Neural cell (in vitro differentiated cells): Measurements from ENCODE around the gene TMEM89. TPM values are rescaled to one million over a fixed set of nuclear protein-coding genes. Genes with fewer than 3 reads are reported as not detected.

Experiments used
- H2AFZ ChIP-seq: fragments of 200-600, 300-800 bp; sonication (generic), shearing (Covaris generic); 2 replicates; pipeline ENCODE4 v1.6.0; 2014; ENCODE audit warnings: low read depth, mild to moderate bottlenecking, antibody characterized with exemption, low read length, moderate library complexity
- H3F3A ChIP-seq: fragments of 200-600 bp; shearing (Covaris generic); 2 replicates; pipeline ENCODE4 v1.6.1; 2016; ENCODE audit warnings: mild to moderate bottlenecking, moderate library complexity, mixed read lengths, antibody characterized with exemption, low read length; ENCODE audit not compliant: insufficient read depth, poor library complexity, severe bottlenecking
- H3K27ac ChIP-seq: fragments of 200-600, 300-800 bp; sonication (generic), shearing (Covaris generic); 2 replicates; pipeline ENCODE4 v1.5.1; 2014; ENCODE audit warnings: mild to moderate bottlenecking, low read length, moderate library complexity
- H3K27me3 ChIP-seq: fragments of 300-800, 200-600 bp; sonication (generic), shearing (Covaris generic); 2 replicates; pipeline ENCODE4 v1.6.0; 2014; ENCODE audit warnings: mild to moderate bottlenecking, low read depth, low read length, moderate library complexity; ENCODE audit not compliant: insufficient read depth
- H3K36me3 ChIP-seq: fragments of 300-800, 200-600 bp; sonication (generic), shearing (Covaris generic); 2 replicates; pipeline ENCODE4 v1.5.1; 2014; ENCODE audit warnings: mild to moderate bottlenecking, antibody characterized with exemption, low read length, moderate library complexity; ENCODE audit not compliant: insufficient read depth
- H3K4me2 ChIP-seq: fragments of 300-800, 200-600 bp; sonication (generic), shearing (Covaris generic); 2 replicates; pipeline ENCODE4 v1.6.0; 2014; ENCODE audit warnings: mild to moderate bottlenecking, low read length
- H3K4me3 ChIP-seq: fragments of 300-800, 200-600 bp; sonication (generic), shearing (Covaris generic); 2 replicates; pipeline ENCODE4 v1.5.1; 2014; ENCODE audit warnings: mild to moderate bottlenecking, low read length, moderate library complexity
- H3K79me2 ChIP-seq: fragments of 200-600 bp; shearing (Covaris generic); replicated peaks from 2 replicates; pipeline ENCODE4 v1.6.0; 2014; ENCODE audit warnings: mild to moderate bottlenecking, low read length, moderate library complexity; ENCODE audit not compliant: insufficient read depth
- H3K9ac ChIP-seq: fragments of 300-800, 200-600 bp; sonication (generic), shearing (Covaris generic); 2 replicates; pipeline ENCODE4 v1.6.1; 2016; ENCODE audit warnings: mild to moderate bottlenecking, low read length, mixed read lengths
- H3K9me2 ChIP-seq: fragments of 200-600 bp; shearing (Covaris generic); 2 replicates; pipeline ENCODE4 v1.6.1; 2016; ENCODE audit warnings: mild to moderate bottlenecking, low read length, mixed read lengths; ENCODE audit not compliant: insufficient read depth
- H3K9me3 ChIP-seq: fragments of 200-600, 300-800 bp; sonication (generic), shearing (Covaris generic); 2 replicates; pipeline ENCODE4 v1.6.1; 2016; ENCODE audit warnings: mild to moderate bottlenecking, mixed run types, low read length, moderate library complexity, mixed read lengths
- H4K20me1 ChIP-seq: fragments of 200-600 bp; shearing (Covaris generic); 2 replicates; pipeline ENCODE4 v1.6.1; 2016; ENCODE audit warnings: mild to moderate bottlenecking, mixed run types; ENCODE audit not compliant: insufficient read depth
- EP300 ChIP-seq: fragments of 450-650 bp; conservative IDR thresholded peaks from 2 replicates; pipeline ENCODE4 v1.6.1; 2014; ENCODE audit warnings: antibody characterized with exemption, mild to moderate bottlenecking, moderate library complexity; ENCODE audit not compliant: poor library complexity, severe bottlenecking
- EZH2 ChIP-seq: fragments of 200-600, 300-800 bp; shearing (Covaris generic), sonication (generic); IDR thresholded peaks from 2 replicates; pipeline ENCODE4 v1.6.1; 2014; ENCODE audit warnings: antibody characterized with exemption, low read length, borderline replicate concordance, mild to moderate bottlenecking; ENCODE audit not compliant: insufficient read depth, poor library complexity, severe bottlenecking
- MXI1 ChIP-seq: fragments of 450-650 bp; conservative IDR thresholded peaks from 2 replicates; pipeline ENCODE4 v1.6.1; 2014; ENCODE audit warnings: antibody characterized with exemption, mild to moderate bottlenecking; ENCODE audit not compliant: poor library complexity, severe bottlenecking
- POLR2AphosphoS5 ChIP-seq: IDR thresholded peaks from 2 replicates; pipeline ENCODE4 v1.6.1; 2012
- RAD21 ChIP-seq: fragments of 450-650 bp; conservative IDR thresholded peaks from 2 replicates; pipeline ENCODE4 v1.6.1; 2014; ENCODE audit warnings: antibody characterized with exemption, mild to moderate bottlenecking, moderate library complexity
- REST ChIP-seq: IDR thresholded peaks from 2 replicates; pipeline ENCODE4 v1.6.1; 2012; ENCODE audit warnings: borderline replicate concordance
- SMC3 ChIP-seq: fragments of 450-650 bp; conservative IDR thresholded peaks from 2 replicates; pipeline ENCODE4 v1.6.1; 2014; ENCODE audit warnings: antibody characterized with exemption, mild to moderate bottlenecking, moderate library complexity; ENCODE audit not compliant: poor library complexity
- TAF1 ChIP-seq: IDR thresholded peaks from 2 replicates; pipeline ENCODE4 v1.6.1; 2012; ENCODE audit warnings: low read depth
- polyA plus RNA-seq: library from polyadenylated mRNA; depleted of rRNA; stranded (reverse); fragments of >200 nt; gene quantifications from 2 replicates; pipeline ENCODE4 v1.2.3, GENCODE V29; 2014
- TF ChIP-seq, protein P1 (sequence below): fragments of 450-650 bp; IDR thresholded peaks from 2 replicates; pipeline ENCODE4 v1.5.1; 2014; ENCODE audit warnings: antibody characterized with exemption, mild to moderate bottlenecking, moderate library complexity; ENCODE audit not compliant: poor library complexity, severe bottlenecking

TMEM89 gene
- polyA plus RNA-seq, 1 donor from 2014 or later, result 0.52 TPM

DNA sequence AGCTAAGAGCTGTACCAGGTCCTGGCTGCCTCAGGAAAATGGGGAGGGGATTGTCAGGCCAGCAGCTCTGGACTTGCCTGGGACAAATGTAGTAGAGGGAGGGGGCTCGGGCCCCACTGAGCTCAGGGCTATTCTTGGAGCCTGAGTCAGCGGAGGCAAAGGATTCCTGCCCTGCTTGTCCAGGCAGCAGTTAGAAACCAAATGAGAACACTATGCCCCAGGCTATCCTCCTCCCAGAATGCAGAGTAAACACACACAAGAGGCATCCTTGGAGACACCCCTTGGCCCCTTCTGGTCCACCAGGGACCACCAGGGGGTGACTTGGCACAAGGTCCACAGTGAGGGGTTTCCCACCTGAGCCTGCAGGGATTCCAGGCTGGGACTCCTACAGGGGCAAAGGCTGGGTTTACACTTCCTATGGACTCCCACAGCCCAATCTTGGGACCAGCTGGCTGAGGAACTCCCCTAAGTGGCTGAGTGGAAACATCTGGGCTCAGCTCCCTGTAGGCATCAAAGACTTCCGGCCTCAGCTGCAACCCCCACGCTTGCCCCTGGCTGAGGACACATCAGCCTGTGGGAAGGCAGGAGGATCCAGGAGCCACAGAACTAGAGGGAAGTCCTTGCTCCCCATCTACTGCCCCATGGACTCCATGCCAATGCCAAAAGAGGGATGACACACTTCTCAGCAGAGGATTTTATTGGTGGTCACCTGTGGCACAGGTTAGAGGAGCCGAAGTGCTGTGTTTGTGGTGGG is 23.1 kb downstream of the TMEM89 start:
- no peaks in the 10 kb centered on the region for H3K9me3 ChIP-seq
- H3F3A ChIP-seq, result no peaks in the 10 kb centered on the region
- no peaks in the 10 kb centered on the region for H3K36me3 ChIP-seq
- no peaks in the 10 kb centered on the region for H4K20me1 ChIP-seq
- H3K27ac ChIP-seq, result no peak overlapping the region
- no peaks in the 10 kb centered on the region for H3K27me3 ChIP-seq
- no peak overlapping the region for H3K4me2 ChIP-seq
- no peaks in the 10 kb centered on the region for H3K79me2 ChIP-seq
- TF ChIP-seq POLR2AphosphoS5 (no peak), EP300 (no peak), RAD21 (no peak), SMC3 (no peak), EZH2 (no peak), MXI1 (no peak), REST (no peak), TAF1 (no peak)
- TF ChIP-seq, protein P1, sequence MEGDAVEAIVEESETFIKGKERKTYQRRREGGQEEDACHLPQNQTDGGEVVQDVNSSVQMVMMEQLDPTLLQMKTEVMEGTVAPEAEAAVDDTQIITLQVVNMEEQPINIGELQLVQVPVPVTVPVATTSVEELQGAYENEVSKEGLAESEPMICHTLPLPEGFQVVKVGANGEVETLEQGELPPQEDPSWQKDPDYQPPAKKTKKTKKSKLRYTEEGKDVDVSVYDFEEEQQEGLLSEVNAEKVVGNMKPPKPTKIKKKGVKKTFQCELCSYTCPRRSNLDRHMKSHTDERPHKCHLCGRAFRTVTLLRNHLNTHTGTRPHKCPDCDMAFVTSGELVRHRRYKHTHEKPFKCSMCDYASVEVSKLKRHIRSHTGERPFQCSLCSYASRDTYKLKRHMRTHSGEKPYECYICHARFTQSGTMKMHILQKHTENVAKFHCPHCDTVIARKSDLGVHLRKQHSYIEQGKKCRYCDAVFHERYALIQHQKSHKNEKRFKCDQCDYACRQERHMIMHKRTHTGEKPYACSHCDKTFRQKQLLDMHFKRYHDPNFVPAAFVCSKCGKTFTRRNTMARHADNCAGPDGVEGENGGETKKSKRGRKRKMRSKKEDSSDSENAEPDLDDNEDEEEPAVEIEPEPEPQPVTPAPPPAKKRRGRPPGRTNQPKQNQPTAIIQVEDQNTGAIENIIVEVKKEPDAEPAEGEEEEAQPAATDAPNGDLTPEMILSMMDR, result no peak
- no peak overlapping the region for H2AFZ ChIP-seq
- no peak overlapping the region for H3K4me3 ChIP-seq
- no peaks in the 10 kb centered on the region for H3K9me2 ChIP-seq
- H3K9ac ChIP-seq, result no peak overlapping the region

DNA sequence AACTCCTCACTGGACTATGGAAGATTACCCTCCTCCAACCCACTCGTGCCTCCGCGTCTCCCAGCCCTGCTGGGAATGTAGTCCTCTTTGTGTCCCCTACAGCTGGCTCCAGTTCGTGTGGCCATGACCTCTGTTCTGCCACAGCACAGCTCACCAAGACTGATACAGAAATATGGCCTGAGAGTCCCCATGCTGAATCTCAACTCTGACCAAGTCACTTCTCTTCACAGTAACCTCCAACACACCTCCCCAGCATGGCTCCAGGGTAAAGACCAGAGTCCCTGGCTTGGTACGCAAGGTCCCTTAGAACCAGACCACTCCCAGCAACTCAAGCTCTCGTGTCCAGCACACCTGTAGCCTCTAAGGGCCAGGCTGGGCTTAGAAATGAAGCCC is 24.2 kb downstream of the TMEM89 start:
- Histone ChIP-seq H4K20me1 (no peaks in the 10 kb centered on the region), H3K27me3 (no peaks in the 10 kb centered on the region), H3K36me3 (no peaks in the 10 kb centered on the region), H3F3A (no peaks in the 10 kb centered on the region), H3K79me2 (no peaks in the 10 kb centered on the region), H3K4me3 (no peak overlapping the region), H3K9ac (no peak overlapping the region), H2AFZ (no peak overlapping the region), H3K9me2 (no peaks in the 10 kb centered on the region), H3K4me2 (no peak overlapping the region), H3K9me3 (no peaks in the 10 kb centered on the region), H3K27ac (no peak overlapping the region)
- TF ChIP-seq POLR2AphosphoS5, result no peak
- TF ChIP-seq SMC3, result no peak
- TF ChIP-seq TAF1, result no peak
- no peak for TF ChIP-seq EZH2
- TF ChIP-seq REST, result no peak
- no peak for TF ChIP-seq MXI1
- no peak for TF ChIP-seq RAD21
- no peak for TF ChIP-seq EP300
- TF ChIP-seq, protein P1, result no peak
